ENCODE measurements around the gene TIMM17A. TPM values are rescaled to one million over a fixed set of nuclear protein-coding genes. Genes with fewer than 3 reads are reported as not detected.
"Not testable (repeated sequence)": the region's sequence is repeated elsewhere in the genome, so short reads cannot be mapped to it uniquely, and the experiment has no call there.

The TIMM17A gene
- polyA plus RNA-seq, 6 donors from 2014 or later: 16.4 to 33.2 (median 24.4) TPM

- ATAC-seq (ENCODE audit: low read depth in 2 of 2): no peak
- peak overlapping the region in 1 of 6 donors; percentile 10 for H3K27ac Mint-ChIP-seq
- DNase-seq: no peak
- H3K4me1 Mint-ChIP-seq: no peaks in the 10 kb centered on the region
- H3K4me3 Mint-ChIP-seq: no peak overlapping the region
- H3K27me3 Mint-ChIP-seq: peaks cover 10 to 20% (median 19%) of the 10 kb centered on the region in 3 donors
- no peaks in the 10 kb centered on the region for H3K36me3 Mint-ChIP-seq
- H3K9me3 Mint-ChIP-seq: no peaks in the 10 kb centered on the region
Measured at GRCh38 chr1:202016022-202016810, 60.9 kb downstream of the TIMM17A start.

- ATAC-seq (ENCODE audit: low read depth in 2 of 2) (no peak), DNase-seq (no peak)
- no peaks in the 10 kb centered on the region for H3K36me3 Mint-ChIP-seq
- peaks cover 14 to 27% (median 25%) of the 10 kb centered on the region in 3 donors for H3K27me3 Mint-ChIP-seq
- H3K9me3 Mint-ChIP-seq: no peaks in the 10 kb centered on the region
- H3K4me1 Mint-ChIP-seq: no peaks in the 10 kb centered on the region
- no peak overlapping the region for H3K4me3 Mint-ChIP-seq
- no peak overlapping the region for H3K27ac Mint-ChIP-seq
Measured at GRCh38 chr1:202016811-202017748, 61.8 kb downstream of the TIMM17A start.

DNA sequence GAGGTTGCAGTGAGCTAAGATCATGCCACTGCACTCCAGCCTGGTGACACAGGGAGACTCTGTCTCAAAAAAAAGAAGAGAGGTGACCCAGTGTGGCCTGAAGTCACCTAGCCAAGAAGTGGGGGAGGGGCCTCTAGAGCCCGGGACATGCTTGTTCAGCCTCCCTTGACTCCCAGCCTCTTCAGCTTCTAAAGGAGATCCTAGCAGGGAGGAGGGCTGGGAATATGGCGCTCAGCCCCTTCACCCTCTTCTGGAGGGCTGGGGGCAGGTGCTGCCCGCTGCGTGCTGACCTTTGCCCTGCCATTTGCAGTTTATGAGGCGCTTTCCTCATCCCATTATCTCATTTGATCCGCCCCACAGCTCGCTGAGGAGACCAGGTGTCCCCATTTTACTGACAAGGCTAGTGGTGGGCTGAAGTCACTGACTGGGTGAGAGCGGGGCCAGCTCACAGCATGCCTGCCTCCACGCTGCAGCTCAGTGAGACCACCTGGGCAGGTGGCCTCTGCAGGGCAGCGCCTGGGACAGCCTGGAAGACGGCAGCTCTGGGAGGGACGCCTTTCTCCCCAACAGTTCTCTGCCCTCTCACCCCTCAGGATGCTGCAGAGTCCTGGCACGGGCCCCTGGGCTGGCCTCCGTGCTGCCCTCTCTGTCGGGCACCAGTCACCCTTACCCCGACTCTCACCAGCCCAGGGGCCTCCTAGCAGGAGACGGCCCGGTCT is 62.6 kb downstream of the TIMM17A start:
- ATAC-seq (ENCODE audit: low read depth in 2 of 2) (no peak), DNase-seq (no peak)
- Mint-ChIP-seq H3K27ac (no peak overlapping the region), H3K4me3 (no peak overlapping the region), H3K36me3 (no peaks in the 10 kb centered on the region), H3K9me3 (no peaks in the 10 kb centered on the region), H3K27me3 (peaks cover 14 to 29% (median 27%) of the 10 kb centered on the region in 3 donors), H3K4me1 (no peaks in the 10 kb centered on the region)

GRCh38 chr1:202018468-202019234 is 63.3 kb downstream of the TIMM17A start:
- Mint-ChIP-seq H3K9me3 (no peaks in the 10 kb centered on the region), H3K4me1 (no peaks in the 10 kb centered on the region), H3K36me3 (no peaks in the 10 kb centered on the region), H3K27ac (peak overlapping the region in 1 of 6 donors; percentile 62), H3K4me3 (no peak overlapping the region), H3K27me3 (peaks cover 14 to 35% (median 33%) of the 10 kb centered on the region in 3 donors)
- DNase-seq (no peak), ATAC-seq (ENCODE audit: low read depth in 2 of 2) (no peak)

DNA sequence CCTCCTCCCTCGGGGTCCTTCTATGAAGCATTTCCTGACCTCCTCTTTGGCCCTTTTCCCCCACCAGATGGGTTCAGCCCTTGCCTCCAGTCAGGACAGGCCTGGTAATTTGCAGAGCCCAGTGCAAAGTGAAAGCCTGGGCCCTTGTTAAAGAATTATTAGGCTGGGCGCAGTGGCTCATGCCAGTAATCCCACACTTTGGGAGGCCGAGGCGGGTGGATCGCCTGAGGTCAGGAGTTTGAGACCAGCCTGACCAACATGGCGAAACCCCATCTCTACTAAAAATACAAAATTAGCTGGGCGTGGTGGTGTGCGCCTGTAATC is 63.9 kb downstream of the TIMM17A start:
- H3K4me3 Mint-ChIP-seq; H3K9me3 Mint-ChIP-seq; DNase-seq; H3K4me1 Mint-ChIP-seq; ATAC-seq (ENCODE audit: low read depth in 2 of 2); H3K36me3 Mint-ChIP-seq: not testable (repeated sequence)
- Mint-ChIP-seq H3K27me3 (peaks cover 14 to 35% (median 33%) of the 10 kb centered on the region in 3 donors), H3K27ac (peak overlapping the region in 1 of 6 donors; percentile 62)

Other genes with a start within 250 kb of the TIMM17A start
- 10 to 100 TPM; 13.6 to 30.0 (median 18.0) TPM for gene IPO9, start 126.3 kb upstream of the TIMM17A start, polyA plus RNA-seq (ENCODE audit: low read depth in 6 of 6)
- not detected for gene SHISA4, start 66.6 kb upstream of the TIMM17A start, polyA plus RNA-seq (ENCODE audit: low read depth in 6 of 6)
- gene LMOD1, start 9.0 kb upstream of the TIMM17A start, polyA plus RNA-seq (ENCODE audit: low read depth in 6 of 6): not detected
- gene RNPEP, start 27.1 kb downstream of the TIMM17A start, polyA plus RNA-seq (ENCODE audit: low read depth in 6 of 6): 10 to 100 TPM; 28.2 to 50.0 (median 34.7) TPM
- gene ELF3, start 55.1 kb downstream of the TIMM17A start, polyA plus RNA-seq (ENCODE audit: low read depth in 6 of 6): under 1 TPM in 1 of 6 donors, not detected in 5; 0.30 TPM
- under 1 TPM in 3 of 6 donors, not detected in 3; 0.10 to 0.50 (median 0.37) TPM for gene GPR37L1, start 167.4 kb downstream of the TIMM17A start, polyA plus RNA-seq (ENCODE audit: low read depth in 6 of 6)
- gene ARL8A, start 189.2 kb downstream of the TIMM17A start, polyA plus RNA-seq (ENCODE audit: low read depth in 6 of 6): 10 to 100 TPM in 5 of 6 donors, 1 to 10 TPM in 1; 7.3 to 18.0 (median 11.7) TPM
- gene PTPN7, start 205.1 kb downstream of the TIMM17A start, polyA plus RNA-seq (ENCODE audit: low read depth in 6 of 6): 10 to 100 TPM; 19.0 to 41.5 (median 22.9) TPM
- under 1 TPM in 1 of 6 donors, not detected in 5; 0.22 TPM for gene LGR6, start 238.3 kb downstream of the TIMM17A start, polyA plus RNA-seq (ENCODE audit: low read depth in 6 of 6)